HEK293 (cell line): ENCODE results near the gene ZBTB22.

Experiments
- GLI4 ChIP-seq: fragments of 450-650 bp; formaldehyde crosslinking; IDR thresholded peaks from 2 replicates; pipeline ENCODE4 v1.5.1; 2016; ENCODE audit warnings: missing biosample characterization, missing genetic modification characterization
- GLIS1 ChIP-seq: fragments of 450-650 bp; formaldehyde crosslinking; IDR thresholded peaks from 2 replicates; pipeline ENCODE4 v1.5.1; 2016; ENCODE audit warnings: missing biosample characterization, missing genetic modification characterization
- KLF10 ChIP-seq: fragments of 450-650 bp; IDR thresholded peaks from 2 replicates; pipeline ENCODE4 v1.5.1; 2018; ENCODE audit warnings: missing biosample characterization, mild to moderate bottlenecking, missing genetic modification characterization
- KLF9 ChIP-seq: fragments of 450-650 bp; formaldehyde crosslinking; IDR thresholded peaks from 2 replicates; pipeline ENCODE4 v1.5.1; 2016; ENCODE audit warnings: missing biosample characterization, missing genetic modification characterization, low read depth
- PATZ1 ChIP-seq: fragments of 450-650 bp; formaldehyde crosslinking; IDR thresholded peaks from 2 replicates; pipeline ENCODE4 v1.5.1; 2016; ENCODE audit warnings: missing biosample characterization, missing genetic modification characterization
- REPIN1 ChIP-seq: fragments of 450-650 bp; formaldehyde crosslinking; IDR thresholded peaks from 2 replicates; pipeline ENCODE4 v1.5.1; 2017; ENCODE audit warnings: missing biosample characterization, missing genetic modification characterization, low read depth
- YY2 ChIP-seq: fragments of 450-650 bp; formaldehyde crosslinking; IDR thresholded peaks from 2 replicates; pipeline ENCODE4 v1.5.1; 2016; ENCODE audit warnings: missing biosample characterization, missing genetic modification characterization
- ZBTB17 ChIP-seq: fragments of 450-650 bp; formaldehyde crosslinking; IDR thresholded peaks from 2 replicates; pipeline ENCODE4 v1.5.1; 2016; ENCODE audit warnings: missing biosample characterization, missing genetic modification characterization
- ZBTB20 ChIP-seq: fragments of 450-650 bp; formaldehyde crosslinking; IDR thresholded peaks from 2 replicates; pipeline ENCODE4 v1.5.1; 2016; ENCODE audit warnings: missing biosample characterization, missing genetic modification characterization
- ZBTB21 ChIP-seq: fragments of 450-650 bp; formaldehyde crosslinking; IDR thresholded peaks from 2 replicates; pipeline ENCODE4 v1.5.1; 2017; ENCODE audit warnings: missing biosample characterization, missing genetic modification characterization
- ZBTB26 ChIP-seq: fragments of 450-650 bp; formaldehyde crosslinking; optimal IDR thresholded peaks from 2 replicates; pipeline ENCODE3; 2016; ENCODE audit warnings: missing biosample characterization, mild to moderate bottlenecking, missing genetic modification characterization
- ZBTB48 ChIP-seq: fragments of 450-650 bp; formaldehyde crosslinking; IDR thresholded peaks from 2 replicates; pipeline ENCODE4 v1.5.1; 2016; ENCODE audit warnings: missing biosample characterization, missing genetic modification characterization
- ZNF146 ChIP-seq: fragments of 450-650 bp; formaldehyde crosslinking; IDR thresholded peaks from 2 replicates; pipeline ENCODE4 v1.5.1; 2016; ENCODE audit warnings: missing biosample characterization, missing genetic modification characterization
- ZNF24 ChIP-seq: fragments of 450-650 bp; formaldehyde crosslinking; IDR thresholded peaks from 2 replicates; pipeline ENCODE4 v1.5.1; 2016; ENCODE audit warnings: missing biosample characterization, missing genetic modification characterization
- ZNF26 ChIP-seq: fragments of 450-650 bp; formaldehyde crosslinking; IDR thresholded peaks from 2 replicates; pipeline ENCODE4 v1.5.1; 2016; ENCODE audit warnings: missing biosample characterization, missing genetic modification characterization
- ZNF341 ChIP-seq: fragments of 450-650 bp; formaldehyde crosslinking; IDR thresholded peaks from 2 replicates; pipeline ENCODE4; 2016; ENCODE audit warnings: low read depth, missing biosample characterization, missing genetic modification characterization
- ZNF366 ChIP-seq: fragments of 450-650 bp; formaldehyde crosslinking; conservative IDR thresholded peaks from 2 replicates; pipeline ENCODE4 v1.5.1; 2016; ENCODE audit warnings: missing biosample characterization, missing genetic modification characterization
- ZNF398 ChIP-seq: fragments of 450-650 bp; formaldehyde crosslinking; IDR thresholded peaks from 2 replicates; pipeline ENCODE4 v1.5.1; 2017; ENCODE audit warnings: missing biosample characterization, missing genetic modification characterization
- ZNF558 ChIP-seq: fragments of 450-650 bp; formaldehyde crosslinking; IDR thresholded peaks from 2 replicates; pipeline ENCODE4 v1.5.1; 2016; ENCODE audit warnings: missing biosample characterization, missing genetic modification characterization
- ZNF600 ChIP-seq: fragments of 450-650 bp; formaldehyde crosslinking; IDR thresholded peaks from 2 replicates; pipeline ENCODE4 v1.5.1; 2016; ENCODE audit warnings: missing biosample characterization, missing genetic modification characterization
- ZNF623 ChIP-seq: fragments of 450-650 bp; formaldehyde crosslinking; IDR thresholded peaks from 2 replicates; pipeline ENCODE4 v1.5.1; 2016; ENCODE audit warnings: missing biosample characterization, missing genetic modification characterization
- ZNF629 ChIP-seq: fragments of 450-650 bp; formaldehyde crosslinking; IDR thresholded peaks from 2 replicates; pipeline ENCODE4 v1.5.1; 2017; ENCODE audit warnings: missing biosample characterization, missing genetic modification characterization
- ZNF639 ChIP-seq: fragments of 450-650 bp; formaldehyde crosslinking; IDR thresholded peaks from 2 replicates; pipeline ENCODE4 v1.5.1; 2016; ENCODE audit warnings: missing biosample characterization, missing genetic modification characterization
- ZNF660 ChIP-seq: fragments of 450-650 bp; IDR thresholded peaks from 2 replicates; pipeline ENCODE4 v1.5.1; 2018; ENCODE audit warnings: missing biosample characterization, mild to moderate bottlenecking, missing genetic modification characterization
- ZNF843 ChIP-seq: fragments of 450-650 bp; formaldehyde crosslinking; IDR thresholded peaks from 2 replicates; pipeline ENCODE4 v1.5.1; 2016; ENCODE audit warnings: missing biosample characterization, missing genetic modification characterization
- TF ChIP-seq, protein P1 (sequence below): fragments of 450-650 bp; formaldehyde crosslinking; IDR thresholded peaks from 2 replicates; pipeline ENCODE4 v1.5.1; 2016; ENCODE audit warnings: missing biosample characterization, missing genetic modification characterization
- TF ChIP-seq, protein P2 (sequence below): fragments of 450-650 bp; formaldehyde crosslinking; IDR thresholded peaks from 2 replicates; pipeline ENCODE4 v1.5.1; 2017; ENCODE audit warnings: missing biosample characterization, missing genetic modification characterization

Gene ZBTB22

GRCh38 chr6:33320315-33321181 lies 3.0 kb upstream of the ZBTB22 start (continued):
- TF ChIP-seq ZBTB21 (tag by site-specific recombination) (peak; percentile 92), ZBTB20 (tag by site-specific recombination) (peak; percentile 64), ZNF558 (tag by site-specific recombination) (no peak; the same call in 1 of the 2 replicates), GLI4 (tag by site-specific recombination) (no peak), ZNF843 (tag by site-specific recombination) (peak; percentile 20; the same call in 1 of the 2 replicates), ZNF26 (no peak), ZNF341 (tag by site-specific recombination) (peak; percentile 59; the same call in 1 of the 2 replicates), ZNF146 (no peak), KLF9 (0 out of 2 replicates have a peak, but pooled peaks have one; percentile 15), ZNF629 (peak; percentile 99), ZBTB26 (peak; percentile 16), GLIS1 (tag by site-specific recombination) (peak; percentile 64), ZNF398 (0 out of 2 replicates have a peak, but pooled peaks have one; percentile 9), ZNF660 (peak; percentile 59), ZBTB17 (tag by site-specific recombination) (peak; percentile 81), KLF10 (peak; percentile 66; the same call in 1 of the 2 replicates), ZNF24 (tag by site-specific recombination) (peak; percentile 76; the same call in 1 of the 2 replicates), ZNF366 (peak; percentile 72), ZNF639 (tag by site-specific recombination) (peak; percentile 77; the same call in 1 of the 2 replicates), YY2 (no peak), ZNF623 (tag by site-specific recombination) (0 out of 2 replicates have a peak, but pooled peaks have one; percentile 30), ZBTB48 (tag by site-specific recombination) (0 out of 2 replicates have a peak, but pooled peaks have one; percentile 21), ZNF600 (peak; percentile 95), REPIN1 (tag by site-specific recombination) (0 out of 2 replicates have a peak, but pooled peaks have one; percentile 78), PATZ1 (tag by site-specific recombination) (peak; percentile 76)
- TF ChIP-seq, protein P1, sequence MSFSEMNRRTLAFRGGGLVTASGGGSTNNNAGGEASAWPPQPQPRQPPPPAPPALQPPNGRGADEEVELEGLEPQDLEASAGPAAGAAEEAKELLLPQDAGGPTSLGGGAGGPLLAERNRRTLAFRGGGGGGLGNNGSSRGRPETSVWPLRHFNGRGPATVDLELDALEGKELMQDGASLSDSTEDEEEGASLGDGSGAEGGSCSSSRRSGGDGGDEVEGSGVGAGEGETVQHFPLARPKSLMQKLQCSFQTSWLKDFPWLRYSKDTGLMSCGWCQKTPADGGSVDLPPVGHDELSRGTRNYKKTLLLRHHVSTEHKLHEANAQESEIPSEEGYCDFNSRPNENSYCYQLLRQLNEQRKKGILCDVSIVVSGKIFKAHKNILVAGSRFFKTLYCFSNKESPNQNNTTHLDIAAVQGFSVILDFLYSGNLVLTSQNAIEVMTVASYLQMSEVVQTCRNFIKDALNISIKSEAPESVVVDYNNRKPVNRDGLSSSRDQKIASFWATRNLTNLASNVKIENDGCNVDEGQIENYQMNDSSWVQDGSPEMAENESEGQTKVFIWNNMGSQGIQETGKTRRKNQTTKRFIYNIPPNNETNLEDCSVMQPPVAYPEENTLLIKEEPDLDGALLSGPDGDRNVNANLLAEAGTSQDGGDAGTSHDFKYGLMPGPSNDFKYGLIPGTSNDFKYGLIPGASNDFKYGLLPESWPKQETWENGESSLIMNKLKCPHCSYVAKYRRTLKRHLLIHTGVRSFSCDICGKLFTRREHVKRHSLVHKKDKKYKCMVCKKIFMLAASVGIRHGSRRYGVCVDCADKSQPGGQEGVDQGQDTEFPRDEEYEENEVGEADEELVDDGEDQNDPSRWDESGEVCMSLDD: peak; percentile 33; the same call in 1 of the 2 replicates
- TF ChIP-seq, protein P2, sequence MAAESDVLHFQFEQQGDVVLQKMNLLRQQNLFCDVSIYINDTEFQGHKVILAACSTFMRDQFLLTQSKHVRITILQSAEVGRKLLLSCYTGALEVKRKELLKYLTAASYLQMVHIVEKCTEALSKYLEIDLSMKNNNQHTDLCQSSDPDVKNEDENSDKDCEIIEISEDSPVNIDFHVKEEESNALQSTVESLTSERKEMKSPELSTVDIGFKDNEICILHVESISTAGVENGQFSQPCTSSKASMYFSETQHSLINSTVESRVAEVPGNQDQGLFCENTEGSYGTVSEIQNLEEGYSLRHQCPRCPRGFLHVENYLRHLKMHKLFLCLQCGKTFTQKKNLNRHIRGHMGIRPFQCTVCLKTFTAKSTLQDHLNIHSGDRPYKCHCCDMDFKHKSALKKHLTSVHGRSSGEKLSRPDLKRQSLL: peak; percentile 71; the same call in 1 of the 2 replicates
